K562 (cell line): ENCODE data around the gene KCNB1.

Experiments used
- EP300 ChIP-seq: IDR thresholded peaks from 2 replicates; pipeline ENCODE4 v1.6.1; 2012; ENCODE audit warnings: low read length, improper control_type of control experiment
- HCFC1 ChIP-seq: IDR thresholded peaks from 2 replicates; pipeline ENCODE4 v1.6.1; 2012; ENCODE audit warnings: low read depth, low read length, improper control_type of control experiment
- POLR2B ChIP-seq: fragments of 450-650 bp; IDR thresholded peaks from 2 replicates; pipeline ENCODE4 v1.6.1; 2018; ENCODE audit warnings: low read depth; ENCODE audit not compliant: partially characterized antibody
- RAD21 ChIP-seq, 2 experiments: fragments of 250-450 bp in 1 of 2; fragments of 450-650 bp in 1 of 2; sonication (Bioruptor Pico) in 1 of 2; formaldehyde crosslinking in 1 of 2; IDR thresholded peaks in 1 of 2; conservative IDR thresholded peaks in 1 of 2; 2 replicates each; pipeline versions ENCODE4 v1.4.0 to v1.8.0; 2020 to 2022; ENCODE audit warnings: mild to moderate bottlenecking in 2 of 2, moderate library complexity in 1 of 2
- TF ChIP-seq, protein P1 (sequence below), 3 experiments: IDR thresholded peaks in 2 of 3; conservative IDR thresholded peaks in 1 of 3; 2 replicates each; pipeline ENCODE4 v1.5.1; 2011 to 2012; ENCODE audit warnings: low read length in 3 of 3, mild to moderate bottlenecking in 3 of 3, control low read depth in 2 of 3, improper control_type of control experiment in 1 of 3, inconsistent platforms in 1 of 3, low read depth in 1 of 3, mixed read lengths in 1 of 3, moderate library complexity in 1 of 3; ENCODE audit not compliant: insufficient read depth in 2 of 3

- no peak for TF ChIP-seq RAD21 (CRISPR knock-in tag; conservative IDR thresholded peaks at IDR 0.05 in 1 of 2, IDR thresholded peaks at IDR 0.05 in 1 of 2)
- TF ChIP-seq, protein P1, sequence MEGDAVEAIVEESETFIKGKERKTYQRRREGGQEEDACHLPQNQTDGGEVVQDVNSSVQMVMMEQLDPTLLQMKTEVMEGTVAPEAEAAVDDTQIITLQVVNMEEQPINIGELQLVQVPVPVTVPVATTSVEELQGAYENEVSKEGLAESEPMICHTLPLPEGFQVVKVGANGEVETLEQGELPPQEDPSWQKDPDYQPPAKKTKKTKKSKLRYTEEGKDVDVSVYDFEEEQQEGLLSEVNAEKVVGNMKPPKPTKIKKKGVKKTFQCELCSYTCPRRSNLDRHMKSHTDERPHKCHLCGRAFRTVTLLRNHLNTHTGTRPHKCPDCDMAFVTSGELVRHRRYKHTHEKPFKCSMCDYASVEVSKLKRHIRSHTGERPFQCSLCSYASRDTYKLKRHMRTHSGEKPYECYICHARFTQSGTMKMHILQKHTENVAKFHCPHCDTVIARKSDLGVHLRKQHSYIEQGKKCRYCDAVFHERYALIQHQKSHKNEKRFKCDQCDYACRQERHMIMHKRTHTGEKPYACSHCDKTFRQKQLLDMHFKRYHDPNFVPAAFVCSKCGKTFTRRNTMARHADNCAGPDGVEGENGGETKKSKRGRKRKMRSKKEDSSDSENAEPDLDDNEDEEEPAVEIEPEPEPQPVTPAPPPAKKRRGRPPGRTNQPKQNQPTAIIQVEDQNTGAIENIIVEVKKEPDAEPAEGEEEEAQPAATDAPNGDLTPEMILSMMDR (IDR thresholded peaks at IDR 0.05 in 2 of 3, conservative IDR thresholded peaks at IDR 0.05 in 1 of 3; ENCODE audit: insufficient read depth in 2 of 3, low read depth in 1 of 3, low read length in 3 of 3): no peak
- TF ChIP-seq EP300: no peak
- TF ChIP-seq POLR2B: no peak
- no peak for TF ChIP-seq HCFC1
Observed at GRCh38 chr20:49388744-49389143, 93.7 kb downstream of the KCNB1 start.
